Epithelial cell of esophagus (primary cell): ENCODE measurements around the gene PARD3B.

Source experiments
- DNase-seq: peaks from one replicate; pipeline ENCODE4 v3.0.0; 2010; ENCODE audit warnings: low read depth
- H3K4me3 ChIP-seq: 2 replicates; pipeline ENCODE4 v1.5.1; 2011; ENCODE audit warnings: mild to moderate bottlenecking, low read length, control low read depth
- TF ChIP-seq, protein P1 (sequence below): IDR thresholded peaks from 2 replicates; pipeline ENCODE4 v1.5.1; 2011; ENCODE audit warnings: low read depth, mild to moderate bottlenecking, low read length, control low read depth, inconsistent platforms; ENCODE audit not compliant: insufficient read depth; ENCODE audit errors: missing control alignments

PARD3B gene

DNA sequence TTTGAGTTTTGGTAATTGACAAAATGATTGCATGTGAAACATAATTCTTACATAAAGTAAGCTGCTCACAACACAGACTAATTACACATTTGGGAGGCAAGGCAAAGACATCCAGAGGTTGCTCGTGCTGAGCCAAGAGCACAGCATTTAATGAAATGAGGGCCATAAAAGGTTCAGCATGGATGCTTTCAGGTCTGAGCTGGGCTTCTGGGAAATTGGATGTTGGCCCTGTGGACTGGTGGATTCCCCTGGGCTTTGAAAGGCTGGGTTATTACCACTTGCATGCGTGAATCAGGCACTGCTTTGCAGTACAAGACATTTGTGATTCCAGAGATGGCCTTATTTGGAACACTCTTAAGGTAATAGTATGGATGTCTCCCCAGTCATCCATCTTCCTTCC is 603.5 kb downstream of the PARD3B start:
- TF ChIP-seq, protein P1, sequence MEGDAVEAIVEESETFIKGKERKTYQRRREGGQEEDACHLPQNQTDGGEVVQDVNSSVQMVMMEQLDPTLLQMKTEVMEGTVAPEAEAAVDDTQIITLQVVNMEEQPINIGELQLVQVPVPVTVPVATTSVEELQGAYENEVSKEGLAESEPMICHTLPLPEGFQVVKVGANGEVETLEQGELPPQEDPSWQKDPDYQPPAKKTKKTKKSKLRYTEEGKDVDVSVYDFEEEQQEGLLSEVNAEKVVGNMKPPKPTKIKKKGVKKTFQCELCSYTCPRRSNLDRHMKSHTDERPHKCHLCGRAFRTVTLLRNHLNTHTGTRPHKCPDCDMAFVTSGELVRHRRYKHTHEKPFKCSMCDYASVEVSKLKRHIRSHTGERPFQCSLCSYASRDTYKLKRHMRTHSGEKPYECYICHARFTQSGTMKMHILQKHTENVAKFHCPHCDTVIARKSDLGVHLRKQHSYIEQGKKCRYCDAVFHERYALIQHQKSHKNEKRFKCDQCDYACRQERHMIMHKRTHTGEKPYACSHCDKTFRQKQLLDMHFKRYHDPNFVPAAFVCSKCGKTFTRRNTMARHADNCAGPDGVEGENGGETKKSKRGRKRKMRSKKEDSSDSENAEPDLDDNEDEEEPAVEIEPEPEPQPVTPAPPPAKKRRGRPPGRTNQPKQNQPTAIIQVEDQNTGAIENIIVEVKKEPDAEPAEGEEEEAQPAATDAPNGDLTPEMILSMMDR, result no peak
- H3K4me3 ChIP-seq, result no peak overlapping the region
- DNase-seq, result no peak

DNA sequence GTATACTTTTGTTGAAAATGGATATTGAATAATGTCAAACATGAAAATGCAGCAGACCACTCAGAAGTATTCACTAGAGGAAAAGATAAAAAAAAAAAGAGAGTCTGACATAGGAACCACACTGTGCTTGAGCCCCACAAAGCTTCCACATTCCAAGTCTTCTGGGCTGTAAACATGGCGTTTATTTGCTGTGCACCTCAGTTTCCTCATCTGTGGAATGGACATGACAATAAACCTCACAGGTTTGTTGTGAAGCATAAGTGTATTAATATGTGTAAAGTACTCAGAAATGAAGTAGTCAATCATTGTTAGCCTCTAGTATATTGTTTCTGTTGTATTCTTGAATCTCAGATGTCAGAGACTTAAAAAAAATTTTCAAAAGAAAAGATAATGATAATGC is 611.2 kb downstream of the PARD3B start:
- TF ChIP-seq, protein P1, result no peak
- DNase-seq, result no peak
- H3K4me3 ChIP-seq, result no peak overlapping the region

DNA sequence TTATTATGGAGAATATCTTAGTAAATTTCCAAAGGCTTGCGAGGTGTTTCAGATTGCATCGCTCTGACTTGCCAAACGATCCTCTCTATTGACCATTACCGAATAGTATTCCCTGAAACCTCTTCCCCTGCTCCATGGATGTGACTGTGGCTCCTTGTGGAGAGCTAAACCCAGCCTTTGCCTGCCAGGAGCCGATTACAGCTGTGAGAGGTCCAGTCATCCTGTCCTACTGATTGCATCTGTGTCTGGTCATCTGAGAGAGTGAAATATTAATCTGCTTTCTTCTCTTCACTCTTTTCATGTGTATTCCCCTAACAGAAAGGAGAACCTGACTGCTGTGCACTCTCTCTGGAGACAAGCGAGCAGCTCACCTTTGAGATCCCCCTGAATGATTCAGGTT is 613.1 kb downstream of the PARD3B start:
- DNase-seq, result no peak
- no peak overlapping the region for H3K4me3 ChIP-seq
- TF ChIP-seq, protein P1, result no peak

DNA sequence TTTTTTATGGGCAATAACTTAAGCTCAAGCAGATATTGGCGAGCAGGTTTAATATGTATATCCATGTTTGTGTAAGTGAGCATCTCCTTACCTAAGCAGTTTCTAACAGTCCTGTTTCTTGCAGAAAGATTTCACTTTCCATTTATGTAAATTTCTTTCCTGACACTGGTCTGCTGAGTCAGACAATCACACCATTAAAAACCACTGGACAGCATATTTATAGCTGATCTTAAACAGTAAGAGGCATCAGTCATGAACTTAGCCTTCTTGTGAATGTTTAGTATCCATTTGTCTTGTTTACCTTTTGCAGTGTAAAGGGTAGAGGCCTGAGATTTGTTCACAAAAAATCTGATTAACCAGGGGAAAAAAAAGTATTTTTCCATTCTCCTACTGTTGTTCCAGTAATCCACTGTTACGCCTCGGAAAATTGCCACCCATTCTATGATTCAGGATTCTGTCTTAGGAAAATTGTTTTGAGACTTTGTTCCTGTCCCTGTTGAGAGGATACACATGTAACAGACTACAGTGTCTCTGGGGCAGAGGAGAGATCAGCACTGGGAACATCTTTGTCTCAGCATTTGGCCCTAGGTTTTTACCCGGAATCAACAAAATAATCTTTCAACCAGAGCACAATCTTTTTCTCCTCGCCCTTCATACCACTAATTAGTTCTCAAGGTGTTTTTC is 616.0 kb downstream of the PARD3B start:
- TF ChIP-seq, protein P1, result no peak
- no peak overlapping the region for H3K4me3 ChIP-seq
- no peak for DNase-seq

DNA sequence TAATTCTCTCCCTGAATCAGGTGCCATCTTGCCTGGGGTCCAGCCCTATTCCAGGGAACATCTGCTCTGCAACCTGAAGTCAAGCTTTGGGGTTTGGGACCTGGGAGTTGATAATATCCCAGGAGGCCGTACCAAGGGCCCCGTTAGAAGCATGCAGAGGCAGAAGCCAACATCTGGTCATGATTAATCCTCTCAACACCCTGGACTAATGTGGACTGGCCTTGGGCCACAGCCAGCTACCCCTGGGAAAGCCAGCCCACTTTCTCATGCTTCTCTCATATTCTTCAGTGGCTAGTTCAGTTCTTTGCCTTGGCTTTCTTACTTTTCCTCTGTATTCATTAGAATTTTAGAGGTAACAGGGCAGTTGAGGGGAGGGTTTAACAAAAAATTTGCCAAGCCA is 621.5 kb downstream of the PARD3B start:
- TF ChIP-seq, protein P1, result no peak
- no peak overlapping the region for H3K4me3 ChIP-seq
- no peak for DNase-seq

DNA sequence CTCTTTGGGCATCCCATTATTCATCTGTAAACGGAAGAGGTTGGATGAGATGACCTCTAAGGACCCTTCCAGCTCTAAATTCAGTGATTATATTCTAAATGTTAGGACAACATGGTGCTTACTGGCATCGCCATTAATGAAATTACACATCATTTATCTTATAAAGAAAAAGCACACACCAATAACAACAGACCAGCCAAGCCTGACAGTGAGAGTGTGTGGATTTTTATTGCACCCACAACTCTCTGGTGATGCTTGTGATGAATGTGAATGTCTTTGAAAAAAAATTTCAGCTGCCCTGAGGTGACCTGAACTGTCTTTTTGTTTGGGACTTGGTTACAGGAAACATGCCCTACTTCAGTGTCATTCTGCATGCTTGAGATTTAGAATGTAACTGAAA is 623.7 kb downstream of the PARD3B start:
- TF ChIP-seq, protein P1, result no peak
- no peak overlapping the region for H3K4me3 ChIP-seq
- no peak for DNase-seq

DNA sequence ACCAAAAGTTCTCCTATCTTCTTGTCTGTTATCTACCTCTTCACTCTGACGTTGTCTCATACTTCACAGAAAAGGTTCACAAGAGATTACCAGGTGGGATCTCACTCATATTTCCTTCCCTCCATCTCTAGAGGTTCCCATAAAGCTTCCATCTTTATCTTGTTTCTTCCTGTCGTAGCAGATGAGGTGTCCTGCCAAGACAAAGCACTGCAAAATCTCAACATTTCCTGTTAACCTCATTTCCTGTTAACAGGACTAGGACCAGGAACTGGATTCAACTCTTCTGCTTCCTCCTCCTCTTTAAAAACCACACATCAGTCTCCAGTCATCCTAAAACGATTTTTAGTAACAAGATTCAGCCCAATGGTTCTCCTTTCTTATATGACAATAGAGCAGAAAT is 624.2 kb downstream of the PARD3B start:
- DNase-seq, result no peak
- TF ChIP-seq, protein P1, result no peak
- H3K4me3 ChIP-seq, result no peak overlapping the region
